Activated B cell treated with CpG ODN at 0.5 μM for 24 hours (primary cell): ENCODE results near the gene CBFA2T3. TPM values are rescaled to one million over a fixed set of nuclear protein-coding genes. Genes with fewer than 3 reads are reported as not detected.

Experiments
- ATAC-seq: fragments of 200-7000 bp; cut with Tn5 transposase; one replicate; pipeline ENCODE4 v1.10.0; 2021; ENCODE audit warnings: low read depth, mild to moderate bottlenecking, moderate library complexity
- CTCF ChIA-PET: fragments of 350-600 bp; sonication (Branson Sonifier 250); formaldehyde crosslinking; loops from one replicate; lab custom pipeline; 2021; ENCODE audit warnings: antibody characterized with exemption; lab: Charles Lee
- POLR2A ChIA-PET: fragments of 350-600 bp; sonication (Branson Sonifier 250); formaldehyde crosslinking; loops from one replicate; lab custom pipeline; 2021; ENCODE audit warnings: antibody characterized with exemption; lab: Charles Lee
- DNase-seq: peaks from one replicate; pipeline ENCODE4 v3.0.0; 2022
- H3K27ac Mint-ChIP-seq: one replicate; pipeline ENCODE4 v1.8.0; 2020; ENCODE audit warnings: mixed read lengths
- H3K27me3 Mint-ChIP-seq: one replicate; pipeline ENCODE4 v1.8.0; 2021; ENCODE audit warnings: mixed read lengths
- H3K36me3 Mint-ChIP-seq: one replicate; pipeline ENCODE4 v1.8.0; 2021; ENCODE audit warnings: low read depth, mixed read lengths
- H3K4me1 Mint-ChIP-seq: one replicate; pipeline ENCODE4 v1.8.0; 2021; ENCODE audit warnings: mixed read lengths
- H3K4me3 Mint-ChIP-seq: one replicate; pipeline ENCODE4 v1.8.0; 2020; ENCODE audit warnings: mild to moderate bottlenecking, mixed read lengths
- H3K9me3 Mint-ChIP-seq: one replicate; pipeline ENCODE4 v1.8.0; 2020; ENCODE audit warnings: mixed read lengths
- intact Hi-C: fragments of 100-400 bp; cut with micrococcal nuclease; formaldehyde crosslinking; loops from one replicate; pipeline ENCODE4 v1.15.1; 2024
- total RNA-seq: library from RNA; stranded (reverse); gene quantifications from 2 replicates; pipeline ENCODE4 v1.2.3, GENCODE V29; 2022
- TF ChIP-seq, protein P1 (sequence below): fragments of 200-600 bp; IDR thresholded peaks from one replicate; pipeline ENCODE4 v1.8.0; 2022; ENCODE audit warnings: antibody characterized with exemption, mild to moderate bottlenecking

The CBFA2T3 gene
- total RNA-seq, 1 donor from 2014 or later, result 63.3 TPM

DNA sequence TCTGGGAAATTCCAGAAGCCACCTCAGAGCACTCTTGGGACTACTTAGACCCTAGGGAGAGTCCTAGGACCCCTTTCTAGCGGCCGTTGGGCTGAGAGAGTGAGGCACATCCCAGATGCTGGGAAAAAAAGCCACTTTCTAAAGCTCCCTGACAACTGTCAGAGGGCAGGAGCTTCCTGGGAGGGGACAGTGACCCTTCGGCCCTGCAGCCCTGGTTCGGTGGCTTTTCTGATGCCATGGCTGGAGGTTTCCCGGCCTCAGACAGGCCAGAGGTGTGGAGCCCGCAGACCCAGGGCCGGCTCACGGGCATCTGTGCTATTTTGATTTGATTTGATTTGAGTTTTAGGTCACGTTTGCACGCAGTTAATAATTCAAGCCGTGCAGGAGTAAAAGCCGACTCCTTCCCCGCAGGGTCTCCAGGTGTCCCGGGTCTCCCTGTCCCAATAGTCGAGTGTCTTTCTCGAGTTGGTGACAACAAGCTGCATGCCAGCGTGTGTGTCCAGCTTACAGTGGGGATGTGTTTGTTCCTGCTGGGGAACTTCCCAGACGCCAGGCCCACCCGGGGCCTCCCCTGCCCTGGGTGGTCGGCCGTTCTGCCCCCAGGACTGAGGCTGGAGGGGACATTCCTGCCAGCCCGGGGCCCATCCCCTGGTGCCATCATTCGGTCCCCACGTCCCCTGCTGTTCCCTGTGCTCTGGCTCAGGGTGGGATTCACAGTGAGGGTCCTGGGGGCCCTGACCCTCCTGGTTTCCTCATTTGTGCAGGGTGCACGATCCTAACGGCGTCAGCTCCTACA, 1.0 kb upstream of the CBFA2T3 start:
- Mint-ChIP-seq H3K36me3 (peaks cover 4% of the 10 kb centered on the region), H3K4me1 (peaks cover 91% of the 10 kb centered on the region), H3K27ac (peak overlapping the region; percentile 83), H3K9me3 (no peaks in the 10 kb centered on the region), H3K27me3 (no peaks in the 10 kb centered on the region), H3K4me3 (peak overlapping the region; percentile 86)
- TF ChIP-seq, protein P1, sequence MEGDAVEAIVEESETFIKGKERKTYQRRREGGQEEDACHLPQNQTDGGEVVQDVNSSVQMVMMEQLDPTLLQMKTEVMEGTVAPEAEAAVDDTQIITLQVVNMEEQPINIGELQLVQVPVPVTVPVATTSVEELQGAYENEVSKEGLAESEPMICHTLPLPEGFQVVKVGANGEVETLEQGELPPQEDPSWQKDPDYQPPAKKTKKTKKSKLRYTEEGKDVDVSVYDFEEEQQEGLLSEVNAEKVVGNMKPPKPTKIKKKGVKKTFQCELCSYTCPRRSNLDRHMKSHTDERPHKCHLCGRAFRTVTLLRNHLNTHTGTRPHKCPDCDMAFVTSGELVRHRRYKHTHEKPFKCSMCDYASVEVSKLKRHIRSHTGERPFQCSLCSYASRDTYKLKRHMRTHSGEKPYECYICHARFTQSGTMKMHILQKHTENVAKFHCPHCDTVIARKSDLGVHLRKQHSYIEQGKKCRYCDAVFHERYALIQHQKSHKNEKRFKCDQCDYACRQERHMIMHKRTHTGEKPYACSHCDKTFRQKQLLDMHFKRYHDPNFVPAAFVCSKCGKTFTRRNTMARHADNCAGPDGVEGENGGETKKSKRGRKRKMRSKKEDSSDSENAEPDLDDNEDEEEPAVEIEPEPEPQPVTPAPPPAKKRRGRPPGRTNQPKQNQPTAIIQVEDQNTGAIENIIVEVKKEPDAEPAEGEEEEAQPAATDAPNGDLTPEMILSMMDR, result no peak
- intact Hi-C loops, result loop anchor here (1.0 to 2.0 kb wide), 2 partner anchors 10 to 27 kb away; no protein-coding TSS in a partner anchor
- DNase-seq (no peak), ATAC-seq (no peak)
- POLR2A ChIA-PET, result interaction anchor here (1.0 to 4.2 kb wide), 10 partner anchors 9 to 196 kb away, joined by 3 to 126 read pairs (median 6); partner anchors contain the start of gene ACSF3
- CTCF ChIA-PET, result interaction anchor here (1.0 to 1.3 kb wide), 2 partner anchors 9 to 121 kb away, joined by 3 to 4 read pairs; no protein-coding TSS in a partner anchor

DNA sequence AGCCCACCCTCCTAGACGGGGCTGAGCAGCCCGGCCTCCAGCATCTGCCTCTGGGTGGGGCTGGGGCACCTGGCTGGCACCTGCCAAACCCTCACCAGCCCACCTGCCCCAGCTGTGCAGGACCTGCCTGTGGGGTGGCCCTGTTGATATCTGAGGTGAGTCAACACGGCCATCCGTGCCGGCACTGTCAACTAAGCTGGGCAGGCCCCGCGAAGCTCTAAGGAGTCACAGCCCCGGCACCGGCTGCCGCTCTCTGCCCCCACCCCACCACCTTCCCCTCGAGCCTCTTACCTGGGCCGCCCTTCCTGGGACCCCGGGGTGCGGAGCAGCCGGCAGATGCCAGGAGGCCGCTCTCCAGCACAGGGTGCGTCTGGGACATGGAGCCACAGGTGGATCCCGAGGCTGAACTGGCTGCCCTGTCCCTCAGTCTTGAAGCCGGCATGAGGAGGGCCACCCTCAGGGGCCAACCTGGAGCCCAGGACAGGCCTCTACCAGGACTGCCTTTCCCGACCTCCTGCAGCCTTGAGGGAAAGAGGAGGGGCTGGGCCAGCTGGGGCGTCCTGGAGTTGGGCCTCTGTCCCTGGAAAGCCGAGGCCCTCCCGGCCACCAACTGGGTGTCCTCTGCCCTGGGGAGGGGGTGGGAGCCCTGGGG, 515 bp downstream of the CBFA2T3 start:
- ATAC-seq (peak; percentile 22), DNase-seq (peak; percentile 56)
- Mint-ChIP-seq H3K4me1 (peaks cover 91% of the 10 kb centered on the region), H3K4me3 (peak overlapping the region; percentile 86), H3K27ac (peak overlapping the region; percentile 83), H3K9me3 (no peaks in the 10 kb centered on the region), H3K36me3 (peaks cover 4% of the 10 kb centered on the region), H3K27me3 (no peaks in the 10 kb centered on the region)
- ChIA-PET CTCF (interaction anchor here (0.7 kb wide), 1 partner anchor 11 kb away, joined by 3 read pairs; no protein-coding TSS in a partner anchor), POLR2A (interaction anchor here (0.6 to 4.2 kb wide), 13 partner anchors 8 to 710 kb away, joined by 3 to 126 read pairs (median 6); partner anchors contain the start of genes ACSF3 and CDK10)
- TF ChIP-seq, protein P1, result no peak
- intact Hi-C loops, result no loop called here

DNA sequence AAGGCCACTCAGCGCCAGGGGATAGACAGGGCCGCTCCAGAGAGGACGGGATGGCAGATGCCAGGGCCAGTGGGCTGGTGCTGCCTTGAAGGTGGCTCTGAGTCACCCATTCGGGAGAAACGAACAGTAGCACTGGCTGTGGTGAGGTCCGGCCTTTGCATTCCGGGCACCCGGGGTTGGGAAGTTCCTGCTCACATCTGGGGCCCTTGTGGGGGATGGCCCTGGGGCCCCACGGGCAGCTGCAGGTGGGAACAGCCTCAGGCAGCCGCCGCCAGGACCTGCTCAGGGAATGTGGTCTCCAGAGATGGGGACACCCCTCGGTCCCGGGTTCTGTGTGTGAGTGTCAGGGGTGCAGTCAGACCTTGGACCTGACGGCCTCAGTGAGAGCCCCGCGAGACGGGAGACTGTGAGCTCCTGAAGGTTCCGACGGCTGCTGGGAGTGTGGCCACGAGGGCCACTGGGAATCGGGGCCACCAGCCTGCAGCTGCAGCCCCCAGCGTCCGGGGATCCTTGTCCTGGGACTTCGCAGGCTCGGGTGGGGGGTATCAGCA, 1.4 kb downstream of the CBFA2T3 start:
- peak overlapping the region; percentile 74 for H3K27ac Mint-ChIP-seq
- H3K36me3 Mint-ChIP-seq, result peaks cover 4% of the 10 kb centered on the region
- no peaks in the 10 kb centered on the region for H3K9me3 Mint-ChIP-seq
- CTCF ChIA-PET, result interaction anchor here (0.7 kb wide), 1 partner anchor 12 kb away, joined by 3 read pairs; no protein-coding TSS in a partner anchor
- ATAC-seq (no peak), DNase-seq (no peak)
- peak overlapping the region; percentile 86 for H3K4me3 Mint-ChIP-seq
- peaks cover 93% of the 10 kb centered on the region for H3K4me1 Mint-ChIP-seq
- TF ChIP-seq, protein P1, result no peak
- POLR2A ChIA-PET, result interaction anchor here (1.0 to 4.2 kb wide), 5 partner anchors 7 to 118 kb away, joined by 3 to 126 read pairs (median 7); partner anchors contain the start of gene ACSF3
- no peaks in the 10 kb centered on the region for H3K27me3 Mint-ChIP-seq
- intact Hi-C loops, result no loop called here

DNA sequence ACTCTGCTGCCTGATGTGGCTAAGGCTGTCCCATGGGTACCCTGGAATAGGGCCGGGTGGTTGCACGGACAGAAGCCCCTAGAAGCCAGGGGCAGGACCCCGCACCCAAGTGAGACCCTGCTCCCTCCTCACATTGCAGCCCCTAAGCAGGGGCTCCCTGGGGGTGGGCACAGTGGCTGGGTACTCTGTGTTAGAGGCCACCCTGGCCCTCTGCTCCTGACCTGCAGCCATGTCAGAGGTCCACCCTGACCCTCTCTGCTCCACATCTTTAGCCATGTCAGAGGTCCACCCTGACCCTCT, 2.1 kb downstream of the CBFA2T3 start:
- H3K27me3 Mint-ChIP-seq, result no peaks in the 10 kb centered on the region

More for the DNA sequence above, 2.1 kb downstream of the CBFA2T3 start:
- no peak for ATAC-seq
- H3K4me3 Mint-ChIP-seq, result peak overlapping the region; percentile 86
- ChIA-PET CTCF (no interaction called here), POLR2A (no interaction called here)
- TF ChIP-seq, protein P1, result no peak
- no peaks in the 10 kb centered on the region for H3K9me3 Mint-ChIP-seq
- intact Hi-C loops, result no loop called here
- H3K36me3 Mint-ChIP-seq, result peaks cover 6% of the 10 kb centered on the region
- H3K4me1 Mint-ChIP-seq, result peaks cover 94% of the 10 kb centered on the region
- DNase-seq, result no peak
- peak overlapping the region; percentile 74 for H3K27ac Mint-ChIP-seq
